ENCODE data around the gene FDX2. TPM values are rescaled to one million over a fixed set of nuclear protein-coding genes. Genes with fewer than 3 reads are reported as not detected.
A peak's percentile ranks its signal among the peaks of the same experiment; 100 is the strongest.

Gene FDX2
- total RNA-seq, 4 donors from 2014 or later: 6.1 to 28.9 (median 8.4) TPM; not detected in 1

GRCh38 chr19:10270616-10271394 lies 45.0 kb downstream of the FDX2 start, which contains the start of gene ICAM1:
Gene ICAM1, plus strand, starts transcription at chr19:10271120. Its CDS starts 40 bp downstream, at chr19:10271160.
- WGBS, 2 donors (ENCODE audit: low coverage in 1 of 2): 2% methylated on average over 45 of the region's 51 CpGs; no CpG with 5 or more reads in 1 of the 2 donors

GRCh38 chr19:10270180-10270615 lies 45.6 kb downstream of the FDX2 start:
- in situ Hi-C loops (cut with MboI; ENCODE audit: low pct_ligation_motif_present in 1 of 4, low pct_unique_long_range_greater_than_20kb in 1 of 4, low sequenced_read_pairs in 3 of 4): no loop called here
- Histone ChIP-seq H3K4me1 (peaks cover 6 to 23% (median 17%) of the 10 kb centered on the region in 4 donors), H3K9me3 (no peaks in the 10 kb centered on the region), H3K27me3 (peaks cover 24% of the 10 kb centered on the region), H3K36me3 (no peaks in the 10 kb centered on the region), H3K4me3 (peak overlapping the region; percentile 25 to 45 (median 42)), H3K27ac (peak overlapping the region; percentile 74 to 86 (median 80))
- peak in 1 of 3 donors; percentile 2 for TF ChIP-seq POLR2AphosphoS5 (IDR thresholded peaks at IDR 0.05)
- TF ChIP-seq CTCF (IDR thresholded peaks at IDR 0.05): no peak
- TF ChIP-seq EP300 (IDR thresholded peaks at IDR 0.05; ENCODE audit: low read depth): no peak
- no peak for TF ChIP-seq POLR2A (IDR thresholded peaks at IDR 0.05)
- intact Hi-C loops (cut with DNase I; ENCODE audit: low total_unique reads): no loop called here
- DNase-seq: peak; percentile 82
- 5% methylated on average over 37 of the region's 37 CpGs; no CpG with 5 or more reads in 1 of the 2 donors for WGBS, 2 donors (ENCODE audit: low coverage in 1 of 2)

More at GRCh38 chr19:10270616-10271394, 45.0 kb downstream of the FDX2 start, which contains the start of gene ICAM1:
- intact Hi-C loops (cut with DNase I; ENCODE audit: low total_unique reads) (no loop called here), in situ Hi-C loops (cut with MboI; ENCODE audit: low pct_ligation_motif_present in 1 of 4, low pct_unique_long_range_greater_than_20kb in 1 of 4, low sequenced_read_pairs in 3 of 4) (no loop called here)
- Histone ChIP-seq H3K27ac (peak within 1 kb of the TSS; percentile 74 to 86 (median 80)), H3K4me3 (peak within 1 kb of the TSS; percentile 25 to 45 (median 42)), H3K4me1 (peaks cover 6 to 23% (median 17%) of the 10 kb centered on the region in 4 donors), H3K36me3 (no peaks in the 10 kb centered on the region), H3K9me3 (no peaks in the 10 kb centered on the region), H3K27me3 (peaks cover 24% of the 10 kb centered on the region)
- peak; percentile 86 to 88 (median 88) for TF ChIP-seq POLR2AphosphoS5 (IDR thresholded peaks at IDR 0.05)
- peak in 2 of 5 experiments; percentile 40 to 42 for TF ChIP-seq CTCF (IDR thresholded peaks at IDR 0.05)
- peak; percentile 73 for TF ChIP-seq POLR2A (IDR thresholded peaks at IDR 0.05)
- peak; percentile 64 for TF ChIP-seq EP300 (IDR thresholded peaks at IDR 0.05; ENCODE audit: low read depth)
- DNase-seq: peak; percentile 88

- no peaks in the 10 kb centered on the region for H3K9me3 ChIP-seq
- peak overlapping the region; percentile 74 to 86 (median 80) for H3K27ac ChIP-seq
- in situ Hi-C loops (cut with MboI; ENCODE audit: low pct_ligation_motif_present in 1 of 4, low pct_unique_long_range_greater_than_20kb in 1 of 4, low sequenced_read_pairs in 3 of 4): loop anchor here in 3 of 4 donors (5.0 kb wide), 2 partner anchors 113 to 118 kb away; partner anchors contain the start of gene TYK2 (in 1 of the 3)
- WGBS, 2 donors (ENCODE audit: low coverage in 1 of 2): 1% methylated on average over 59 of the region's 59 CpGs; no CpG with 5 or more reads in 1 of the 2 donors
- H3K4me3 ChIP-seq: peak overlapping the region; percentile 25 to 45 (median 42)
- intact Hi-C loops (cut with DNase I; ENCODE audit: low total_unique reads): loop anchor here (1.0 kb wide), 1 partner anchor 120 kb away; no protein-coding TSS in a partner anchor
- H3K27me3 ChIP-seq: peaks cover 24% of the 10 kb centered on the region
- H3K4me1 ChIP-seq: peaks cover 6 to 23% (median 17%) of the 10 kb centered on the region in 4 donors
- no peaks in the 10 kb centered on the region for H3K36me3 ChIP-seq
- TF ChIP-seq CTCF (IDR thresholded peaks at IDR 0.05) (peak; percentile 92 to 97 (median 94)), POLR2AphosphoS5 (IDR thresholded peaks at IDR 0.05) (peak in 2 of 3 donors; percentile 14 to 15), POLR2A (IDR thresholded peaks at IDR 0.05) (no peak), EP300 (IDR thresholded peaks at IDR 0.05; ENCODE audit: low read depth) (no peak)
- DNase-seq: peak; percentile 90
These were observed 46.3 kb downstream of the FDX2 start for GRCh38 chr19:10269333-10270179.
